SK-N-SH (cell line): ENCODE measurements around the gene GALNT17. TPM values are rescaled to one million over a fixed set of nuclear protein-coding genes. Genes with fewer than 3 reads are reported as not detected.

ENCODE experiments used
- CTCF ChIA-PET: fragments of 300-600, 350-600 bp; formaldehyde crosslinking; extraction: SDS; loops from one replicate; lab custom pipeline; 2021; lab: Yijun Ruan, JAX
- POLR2A ChIA-PET: fragments of 350-600 bp; sonication (Branson Sonifier 250); formaldehyde crosslinking; extraction: SDS; loops from one replicate; lab custom pipeline; 2020; ENCODE audit warnings: antibody characterized with exemption, inconsistent platforms; lab: Yijun Ruan, JAX
- DNase-seq: peaks from one replicate; pipeline ENCODE4 v3.0.0; 2012
- H2AFZ ChIP-seq: fragments of 200-600 bp; sonication (generic); 2 replicates; pipeline ENCODE4 v1.8.1; 2016; ENCODE audit warnings: antibody characterized with exemption, mild to moderate bottlenecking, low read depth
- H3F3A ChIP-seq: fragments of 200-600 bp; sonication (generic); replicated peaks from 2 replicates; pipeline ENCODE3; 2016; ENCODE audit warnings: antibody characterized with exemption, mild to moderate bottlenecking; ENCODE audit not compliant: insufficient read depth
- H3K27ac ChIP-seq, 2 experiments: fragments of 200-500 bp in 1 of 2; fragments of 200-600 bp in 1 of 2; sonication (Bioruptor generic) in 1 of 2; sonication (generic), shearing (Covaris generic) in 1 of 2; 2 replicates each; pipeline versions ENCODE4 v1.5.1 to v1.6.1; 2014 to 2016; ENCODE audit warnings: low read depth in 2 of 2, inconsistent platforms in 1 of 2, low read length in 1 of 2, mild to moderate bottlenecking in 1 of 2, mixed read lengths in 1 of 2
- H3K27me3 ChIP-seq: fragments of 200-600 bp; sonication (generic), shearing (Covaris generic); 2 replicates; pipeline ENCODE4 v1.6.1; 2016; ENCODE audit warnings: mixed run types; ENCODE audit not compliant: insufficient read depth
- H3K36me3 ChIP-seq, 2 experiments: fragments of 200-500 bp in 1 of 2; fragments of 200-600 bp in 1 of 2; sonication (Bioruptor generic) in 1 of 2; sonication (generic) in 1 of 2; replicated peaks in 1 of 2; 2 replicates each; pipeline versions ENCODE3 to v1.5.1; 2014 to 2016; ENCODE audit warnings: low read length in 1 of 2, mild to moderate bottlenecking in 1 of 2; ENCODE audit not compliant: insufficient read depth in 2 of 2, control insufficient read depth in 1 of 2
- H3K4me1 ChIP-seq, 2 experiments: fragments of 200-500 bp in 1 of 2; fragments of 200-600 bp in 1 of 2; sonication (Bioruptor generic) in 1 of 2; sonication (generic), shearing (Covaris generic) in 1 of 2; 2 replicates each; pipeline versions ENCODE4 v1.5.1 to v1.6.1; 2014 to 2016; ENCODE audit warnings: low read depth in 1 of 2, low read length in 1 of 2, mixed run types in 1 of 2; ENCODE audit not compliant: insufficient read depth in 2 of 2, control insufficient read depth in 1 of 2
- H3K4me2 ChIP-seq: fragments of 200-600 bp; sonication (generic), shearing (Covaris generic); 2 replicates; pipeline ENCODE4 v1.6.1; 2017; ENCODE audit warnings: mixed run types
- H3K4me3 ChIP-seq, 2 experiments: fragments of 200-500 bp in 1 of 2; fragments of 200-600 bp in 1 of 2; sonication (Bioruptor generic) in 1 of 2; sonication (generic), shearing (Covaris generic) in 1 of 2; 2 replicates each; pipeline versions ENCODE4 v1.5.1 to v1.8.1; 2014 to 2016; ENCODE audit warnings: low read depth in 2 of 2, inconsistent platforms in 1 of 2, low read length in 1 of 2, mild to moderate bottlenecking in 1 of 2, mixed read lengths in 1 of 2, moderate library complexity in 1 of 2
- H3K79me2 ChIP-seq: fragments of 200-600 bp; sonication (generic); 2 replicates; pipeline ENCODE4 v1.8.1; 2017; ENCODE audit warnings: mild to moderate bottlenecking; ENCODE audit not compliant: insufficient read depth
- H3K9ac ChIP-seq: fragments of 200-600 bp; sonication (generic); 2 replicates; pipeline ENCODE4 v1.6.1; 2017; ENCODE audit warnings: mixed run types
- H3K9me2 ChIP-seq: fragments of 200-600 bp; sonication (generic); 2 replicates; pipeline ENCODE4 v1.6.1; 2017; ENCODE audit warnings: mixed run types
- H3K9me3 ChIP-seq: fragments of 200-600 bp; sonication (generic); 2 replicates; pipeline ENCODE4 v1.6.1; 2017; ENCODE audit warnings: mixed run types, mild to moderate bottlenecking, moderate library complexity
- H4K20me1 ChIP-seq: fragments of 200-600 bp; sonication (generic); 2 replicates; pipeline ENCODE4 v1.6.1; 2017; ENCODE audit warnings: mild to moderate bottlenecking, mixed run types; ENCODE audit not compliant: insufficient read depth
- EP300 ChIP-seq, 2 experiments: IDR thresholded peaks; 2 replicates each; pipeline versions ENCODE4 v1.4.0 to v1.6.1; 2012; ENCODE audit warnings: borderline replicate concordance in 1 of 2, low read depth in 1 of 2, low read length in 1 of 2
- FOXM1 ChIP-seq: IDR thresholded peaks from 2 replicates; pipeline ENCODE4 v1.4.0; 2012; ENCODE audit warnings: low read depth, mild to moderate bottlenecking
- IRF3 ChIP-seq: fragments of 150-350 bp; IDR thresholded peaks from 2 replicates; pipeline ENCODE4 v1.6.1; 2016; ENCODE audit warnings: mild to moderate bottlenecking, low read depth, low read length
- JUND ChIP-seq: IDR thresholded peaks from 2 replicates; pipeline ENCODE4 v1.4.0; 2012
- MAX ChIP-seq: IDR thresholded peaks from 2 replicates; pipeline ENCODE4 v1.4.0; 2012; ENCODE audit warnings: low read depth
- MEF2A ChIP-seq: IDR thresholded peaks from 2 replicates; pipeline ENCODE4 v1.4.0; 2012; ENCODE audit warnings: low read depth, borderline replicate concordance
- MXI1 ChIP-seq: IDR thresholded peaks from 2 replicates; pipeline ENCODE4 v1.6.1; 2012; ENCODE audit warnings: mild to moderate bottlenecking, low read depth, low read length, improper control_type of control experiment
- PBX3 ChIP-seq: IDR thresholded peaks from 2 replicates; pipeline ENCODE4; 2012
- RAD21 ChIP-seq: IDR thresholded peaks from 2 replicates; pipeline ENCODE4 v1.6.1; 2012; ENCODE audit warnings: mild to moderate bottlenecking, low read length
- REST ChIP-seq: IDR thresholded peaks from 2 replicates; pipeline ENCODE4 v1.6.1; 2012; ENCODE audit warnings: mild to moderate bottlenecking, low read depth, low read length, moderate library complexity
- TEAD4 ChIP-seq: IDR thresholded peaks from 2 replicates; pipeline ENCODE4 v1.4.0; 2012; ENCODE audit warnings: mild to moderate bottlenecking, borderline replicate concordance; ENCODE audit not compliant: insufficient read depth
- polyA plus RNA-seq, 3 experiments: library from polyadenylated mRNA; depleted of rRNA; stranded (reverse); fragments of >200 nt; gene quantifications; 2 replicates each; pipeline ENCODE4 v1.2.3, GENCODE V29; 2012

The GALNT17 gene
- polyA plus RNA-seq, 1 of the 3 experiments (the other 2 are of a cell fraction), result not detected

DNA sequence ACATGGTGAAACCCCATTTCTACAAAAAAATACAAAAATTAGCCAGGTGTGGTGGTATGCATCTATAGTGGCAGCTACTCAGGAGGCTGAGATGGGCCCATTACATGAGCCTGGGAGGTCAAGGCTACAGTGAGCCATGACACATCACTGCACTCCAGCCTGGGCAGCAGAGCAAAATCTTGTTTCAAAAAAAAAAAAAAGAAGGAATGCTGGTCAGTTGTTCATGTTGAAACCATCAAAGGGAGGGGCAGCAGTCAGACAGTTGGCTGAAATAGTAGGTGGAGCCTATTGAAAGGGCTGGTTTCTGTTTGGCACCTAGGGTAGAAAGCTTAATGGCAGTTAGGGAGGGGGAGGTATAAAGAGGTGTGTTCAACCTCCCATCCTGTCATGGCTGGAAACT, 323.0 kb downstream of the GALNT17 start:
- CTCF ChIA-PET, result interaction anchor here (0.8 kb wide), 1 partner anchor 402 kb away, joined by 3 read pairs; no protein-coding TSS in a partner anchor
- Histone ChIP-seq H3K9ac (no peak overlapping the region), H3K27ac (no peak overlapping the region)

More for the DNA sequence above, 323.0 kb downstream of the GALNT17 start:
- Histone ChIP-seq H3K4me1 (no peaks in the 10 kb centered on the region), H2AFZ (no peak overlapping the region), H3K36me3 (no peaks in the 10 kb centered on the region), H3K79me2 (no peaks in the 10 kb centered on the region), H3K4me3 (no peak overlapping the region), H3F3A (no peaks in the 10 kb centered on the region), H3K9me3 (0 out of 2 replicates have a peak, but pooled peaks cover 5% of the 10 kb centered on the region), H4K20me1 (no peaks in the 10 kb centered on the region), H3K4me2 (no peak overlapping the region), H3K9me2 (no peaks in the 10 kb centered on the region), H3K27me3 (no peaks in the 10 kb centered on the region)
- DNase-seq, result no peak
- no peak for TF ChIP-seq JUND
- no peak for TF ChIP-seq EP300 (IDR thresholded peaks at IDR 0.05; ENCODE audit: borderline replicate concordance in 1 of 2, low read depth in 1 of 2, low read length in 1 of 2)
- no peak for TF ChIP-seq MEF2A
- TF ChIP-seq MXI1, result no peak
- no peak for TF ChIP-seq TEAD4
- no peak for TF ChIP-seq RAD21
- TF ChIP-seq REST, result no peak
- no peak for TF ChIP-seq IRF3
- TF ChIP-seq FOXM1, result no peak
- no peak for TF ChIP-seq MAX
- no peak for TF ChIP-seq PBX3
- POLR2A ChIA-PET, result no interaction called here
